ENCODE results near the gene SURF1.

SURF1 gene

GRCh38 chr9:133403766-133404453 is 47.6 kb upstream of the SURF1 start:
- no peak overlapping the region for H3K18ac ChIP-seq (ENCODE audit: low read depth in 1 of 2, low read length in 2 of 2)
- peaks cover 36 to 77% of the 10 kb centered on the region in 2 experiments for H3K36me3 ChIP-seq (ENCODE audit: control insufficient read depth in 1 of 2, insufficient read depth in 2 of 2, low read depth in 1 of 2, low read length in 2 of 2)
- no peak overlapping the region for H2BK15ac ChIP-seq (ENCODE audit: low read depth, poor library complexity, severe bottlenecking)
- H3K9ac ChIP-seq (ENCODE audit: low read length): no peak overlapping the region
- H3K4ac ChIP-seq (ENCODE audit: low read depth in 1 of 2, low read length in 2 of 2): no peak overlapping the region
- no peak overlapping the region for H3K27ac ChIP-seq (ENCODE audit: low read length, poor library complexity, severe bottlenecking)
- 87% methylated on average over 16 of the region's 16 CpGs for WGBS
- H3K79me1 ChIP-seq (replicated peaks; ENCODE audit: low read length, poor library complexity, severe bottlenecking): peaks cover 10% of the 10 kb centered on the region
- H3K27me3 ChIP-seq (ENCODE audit: control insufficient read depth in 1 of 2, insufficient read depth in 1 of 2, low read length in 2 of 2): no peaks in the 10 kb centered on the region
- no peaks in the 10 kb centered on the region for H3K9me3 ChIP-seq (ENCODE audit: control insufficient read depth, low read length)
- no peak overlapping the region for H2AK5ac ChIP-seq (ENCODE audit: low read length, severe bottlenecking)
- no peak overlapping the region for H2BK12ac ChIP-seq (ENCODE audit: low read length in 2 of 2)
- no peak overlapping the region for H3K14ac ChIP-seq (ENCODE audit: low read length in 2 of 2)
- H3K4me2 ChIP-seq (ENCODE audit: low read length, poor library complexity, severe bottlenecking): no peak overlapping the region
- no peak overlapping the region for H2AFZ ChIP-seq (ENCODE audit: low read depth, low read length)
- H2BK120ac ChIP-seq (ENCODE audit: low read depth, low read length): no peak overlapping the region
- H3K23ac ChIP-seq (ENCODE audit: low read length in 2 of 2): no peak overlapping the region
- H3K4me1 ChIP-seq (ENCODE audit: control insufficient read depth, insufficient read depth, low read depth, low read length): peaks cover 7% of the 10 kb centered on the region
- no peak overlapping the region for H2BK5ac ChIP-seq (ENCODE audit: low read depth, low read length, poor library complexity, severe bottlenecking)
- H3K4me3 ChIP-seq (ENCODE audit: insufficient read depth in 1 of 2, low read depth in 1 of 2, low read length in 2 of 2): no peak overlapping the region
- H4K8ac ChIP-seq (ENCODE audit: low read length): no peak overlapping the region
- H4K91ac ChIP-seq (ENCODE audit: low read length): no peak overlapping the region
- DNase-seq: peak; percentile 7

- Histone ChIP-seq H4K8ac (ENCODE audit: low read length) (no peak overlapping the region), H2AK5ac (ENCODE audit: low read length, severe bottlenecking) (no peak overlapping the region), H3K36me3 (ENCODE audit: control insufficient read depth in 1 of 2, insufficient read depth in 2 of 2, low read depth in 1 of 2, low read length in 2 of 2) (peaks cover 25 to 71% of the 10 kb centered on the region in 2 experiments), H2BK120ac (ENCODE audit: low read depth, low read length) (no peak overlapping the region), H2AFZ (ENCODE audit: low read depth, low read length) (no peak overlapping the region), H3K14ac (ENCODE audit: low read length in 2 of 2) (no peak overlapping the region), H2BK15ac (ENCODE audit: low read depth, poor library complexity, severe bottlenecking) (no peak overlapping the region), H3K4me3 (ENCODE audit: insufficient read depth in 1 of 2, low read depth in 1 of 2, low read length in 2 of 2) (no peak overlapping the region), H3K79me1 (replicated peaks; ENCODE audit: low read length, poor library complexity, severe bottlenecking) (peaks cover 9% of the 10 kb centered on the region), H3K4me1 (ENCODE audit: control insufficient read depth, insufficient read depth, low read depth, low read length) (peaks cover 7% of the 10 kb centered on the region), H3K23ac (ENCODE audit: low read length in 2 of 2) (no peak overlapping the region), H4K91ac (ENCODE audit: low read length) (no peak overlapping the region), H3K9ac (ENCODE audit: low read length) (no peak overlapping the region), H2BK12ac (ENCODE audit: low read length in 2 of 2) (no peak overlapping the region), H3K27me3 (ENCODE audit: control insufficient read depth in 1 of 2, insufficient read depth in 1 of 2, low read length in 2 of 2) (peaks cover 6 to 9% of the 10 kb centered on the region in 2 experiments), H2BK5ac (ENCODE audit: low read depth, low read length, poor library complexity, severe bottlenecking) (no peak overlapping the region), H3K27ac (ENCODE audit: low read length, poor library complexity, severe bottlenecking) (no peak overlapping the region), H3K18ac (ENCODE audit: low read depth in 1 of 2, low read length in 2 of 2) (no peak overlapping the region), H3K4ac (ENCODE audit: low read depth in 1 of 2, low read length in 2 of 2) (no peak overlapping the region), H3K9me3 (ENCODE audit: control insufficient read depth, low read length) (no peaks in the 10 kb centered on the region), H3K4me2 (ENCODE audit: low read length, poor library complexity, severe bottlenecking) (no peak overlapping the region)
- 94% methylated on average over 7 of the region's 7 CpGs for WGBS
- no peak for DNase-seq
These were observed 46.4 kb upstream of the SURF1 start for GRCh38 chr9:133402689-133403088.

- no peak overlapping the region for H3K4me2 ChIP-seq (ENCODE audit: low read length, poor library complexity, severe bottlenecking)
- no peak overlapping the region for H3K14ac ChIP-seq (ENCODE audit: low read length in 2 of 2)
- H2BK5ac ChIP-seq (ENCODE audit: low read depth, low read length, poor library complexity, severe bottlenecking): no peak overlapping the region
- no peak overlapping the region for H3K4me3 ChIP-seq (ENCODE audit: insufficient read depth in 1 of 2, low read depth in 1 of 2, low read length in 2 of 2)
- no peak overlapping the region for H3K9ac ChIP-seq (ENCODE audit: low read length)
- no peak overlapping the region for H3K27ac ChIP-seq (ENCODE audit: low read length, poor library complexity, severe bottlenecking)
- no peak overlapping the region for H2AFZ ChIP-seq (ENCODE audit: low read depth, low read length)
- H3K36me3 ChIP-seq (ENCODE audit: control insufficient read depth in 1 of 2, insufficient read depth in 2 of 2, low read depth in 1 of 2, low read length in 2 of 2): peaks cover 15 to 60% of the 10 kb centered on the region in 2 experiments
- H3K18ac ChIP-seq (ENCODE audit: low read depth in 1 of 2, low read length in 2 of 2): no peak overlapping the region
- H3K79me1 ChIP-seq (replicated peaks; ENCODE audit: low read length, poor library complexity, severe bottlenecking): peaks cover 7% of the 10 kb centered on the region
- H2BK12ac ChIP-seq (ENCODE audit: low read length in 2 of 2): no peak overlapping the region
- no peak overlapping the region for H4K8ac ChIP-seq (ENCODE audit: low read length)
- no peak overlapping the region for H4K91ac ChIP-seq (ENCODE audit: low read length)
- H3K27me3 ChIP-seq (ENCODE audit: control insufficient read depth in 1 of 2, insufficient read depth in 1 of 2, low read length in 2 of 2): peaks cover 14 to 20% of the 10 kb centered on the region in 2 experiments
- peaks cover 5% of the 10 kb centered on the region for H3K4me1 ChIP-seq (ENCODE audit: control insufficient read depth, insufficient read depth, low read depth, low read length)
- no peaks in the 10 kb centered on the region for H3K9me3 ChIP-seq (ENCODE audit: control insufficient read depth, low read length)
- DNase-seq: no peak
- 93% methylated on average over 5 of the region's 6 CpGs for WGBS
- H2AK5ac ChIP-seq (ENCODE audit: low read length, severe bottlenecking): no peak overlapping the region
- H2BK120ac ChIP-seq (ENCODE audit: low read depth, low read length): no peak overlapping the region
- no peak overlapping the region for H3K23ac ChIP-seq (ENCODE audit: low read length in 2 of 2)
- no peak overlapping the region for H2BK15ac ChIP-seq (ENCODE audit: low read depth, poor library complexity, severe bottlenecking)
- H3K4ac ChIP-seq (ENCODE audit: low read depth in 1 of 2, low read length in 2 of 2): no peak overlapping the region
These were observed 45.3 kb upstream of the SURF1 start for GRCh38 chr9:133401588-133401987.

DNA sequence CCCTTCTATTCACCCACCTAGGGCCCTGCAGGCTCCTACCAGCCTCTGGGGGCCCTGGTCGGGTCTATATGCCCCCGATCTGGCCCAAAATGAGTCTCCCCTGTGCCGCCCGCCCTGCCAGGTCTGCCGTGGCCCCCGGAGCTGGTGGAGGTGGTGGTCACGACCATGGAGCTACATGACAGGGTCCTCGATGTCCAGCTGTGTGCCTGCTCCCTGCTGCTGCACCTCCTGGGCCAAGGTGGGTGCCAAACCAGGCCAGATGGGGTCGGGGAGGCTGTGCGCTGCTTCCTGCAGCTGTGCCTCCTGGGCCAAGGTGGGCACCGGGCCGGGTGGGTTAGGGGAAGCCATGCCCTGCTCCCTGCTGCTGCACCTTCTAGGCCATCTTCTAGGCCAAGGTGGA is 44.0 kb upstream of the SURF1 start:
- no peak overlapping the region for H3K18ac ChIP-seq (ENCODE audit: low read depth in 1 of 2, low read length in 2 of 2)
- H4K91ac ChIP-seq (ENCODE audit: low read length): no peak overlapping the region
- peaks cover 3% of the 10 kb centered on the region for H3K4me1 ChIP-seq (ENCODE audit: control insufficient read depth, insufficient read depth, low read depth, low read length)
- no peak overlapping the region for H3K4me3 ChIP-seq (ENCODE audit: insufficient read depth in 1 of 2, low read depth in 1 of 2, low read length in 2 of 2)
- no peak overlapping the region for H4K8ac ChIP-seq (ENCODE audit: low read length)
- no peak overlapping the region for H3K9ac ChIP-seq (ENCODE audit: low read length)
- no peak overlapping the region for H2BK15ac ChIP-seq (ENCODE audit: low read depth, poor library complexity, severe bottlenecking)
- H3K9me3 ChIP-seq (ENCODE audit: control insufficient read depth, low read length): no peaks in the 10 kb centered on the region
- H3K23ac ChIP-seq (ENCODE audit: low read length in 2 of 2): no peak overlapping the region
- DNase-seq: no peak
- 95% methylated on average over 12 of the region's 12 CpGs for WGBS
- H2BK12ac ChIP-seq (ENCODE audit: low read length in 2 of 2): no peak overlapping the region
- H3K27ac ChIP-seq (ENCODE audit: low read length, poor library complexity, severe bottlenecking): no peak overlapping the region
- no peak overlapping the region for H2AK5ac ChIP-seq (ENCODE audit: low read length, severe bottlenecking)
- H3K36me3 ChIP-seq (ENCODE audit: control insufficient read depth in 1 of 2, insufficient read depth in 2 of 2, low read depth in 1 of 2, low read length in 2 of 2): peaks cover 12 to 47% of the 10 kb centered on the region in 2 experiments
- no peak overlapping the region for H3K4ac ChIP-seq (ENCODE audit: low read depth in 1 of 2, low read length in 2 of 2)
- H3K4me2 ChIP-seq (ENCODE audit: low read length, poor library complexity, severe bottlenecking): no peak overlapping the region
- peaks cover 19 to 32% of the 10 kb centered on the region in 2 experiments for H3K27me3 ChIP-seq (ENCODE audit: control insufficient read depth in 1 of 2, insufficient read depth in 1 of 2, low read length in 2 of 2)
- no peak overlapping the region for H3K14ac ChIP-seq (ENCODE audit: low read length in 2 of 2)
- no peak overlapping the region for H2AFZ ChIP-seq (ENCODE audit: low read depth, low read length)
- no peaks in the 10 kb centered on the region for H3K79me1 ChIP-seq (replicated peaks; ENCODE audit: low read length, poor library complexity, severe bottlenecking)
- H2BK5ac ChIP-seq (ENCODE audit: low read depth, low read length, poor library complexity, severe bottlenecking): no peak overlapping the region
- H2BK120ac ChIP-seq (ENCODE audit: low read depth, low read length): no peak overlapping the region
